ENCODE data around the gene CNOT6. TPM values are rescaled to one million over a fixed set of nuclear protein-coding genes. Genes with fewer than 3 reads are reported as not detected.

CNOT6 gene
- polyA plus RNA-seq, 1 of the 3 experiments (the other 2 are of a cell fraction): 17.1 TPM

DNA sequence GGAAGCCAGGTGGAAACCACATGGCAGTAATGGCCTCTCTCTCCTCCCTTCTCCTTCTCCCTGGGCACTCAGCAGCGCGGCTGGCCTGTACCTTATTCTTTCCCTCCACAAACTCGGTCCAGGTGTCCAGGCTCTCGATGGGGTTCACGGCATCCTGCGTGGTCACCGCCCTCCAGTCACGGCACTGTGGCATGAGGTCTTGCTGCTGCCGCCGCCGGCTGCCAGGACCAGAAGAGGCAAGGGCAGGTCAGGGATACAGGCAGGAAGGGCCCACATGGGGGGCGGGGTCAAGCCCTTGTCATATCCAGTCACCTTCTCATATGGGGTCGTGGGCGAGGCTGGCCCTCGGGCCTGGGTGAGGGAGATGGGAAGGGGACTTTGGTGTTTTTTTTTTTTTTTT lies 129.7 kb downstream of the CNOT6 start:
- Histone ChIP-seq H3K4me2 (no peak overlapping the region), H2AFZ (ENCODE audit: low read depth) (no peak overlapping the region), H3K36me3 (replicated peaks in 1 of 2; ENCODE audit: control insufficient read depth in 1 of 2, insufficient read depth in 2 of 2, low read length in 1 of 2) (no peaks in the 10 kb centered on the region), H3F3A (replicated peaks; ENCODE audit: insufficient read depth) (no peaks in the 10 kb centered on the region), H3K27me3 (ENCODE audit: insufficient read depth) (peaks cover 18% of the 10 kb centered on the region), H4K20me1 (ENCODE audit: insufficient read depth) (no peaks in the 10 kb centered on the region), H3K9ac (no peak overlapping the region), H3K9me2 (no peaks in the 10 kb centered on the region), H3K27ac (ENCODE audit: low read depth in 2 of 2, low read length in 1 of 2) (no peak overlapping the region), H3K4me1 (ENCODE audit: control insufficient read depth in 1 of 2, insufficient read depth in 2 of 2, low read depth in 1 of 2, low read length in 1 of 2) (no peaks in the 10 kb centered on the region), H3K4me3 (ENCODE audit: low read depth in 2 of 2, low read length in 1 of 2) (no peak overlapping the region), H3K9me3 (no peaks in the 10 kb centered on the region), H3K79me2 (ENCODE audit: insufficient read depth) (no peaks in the 10 kb centered on the region)
- WGBS (ENCODE audit: low lambda C conversion rate): 88% methylated on average over 13 of the region's 15 CpGs
- CTCF ChIA-PET: no interaction called here
- POLR2A ChIA-PET: no interaction called here
- TF ChIP-seq, protein P1, sequence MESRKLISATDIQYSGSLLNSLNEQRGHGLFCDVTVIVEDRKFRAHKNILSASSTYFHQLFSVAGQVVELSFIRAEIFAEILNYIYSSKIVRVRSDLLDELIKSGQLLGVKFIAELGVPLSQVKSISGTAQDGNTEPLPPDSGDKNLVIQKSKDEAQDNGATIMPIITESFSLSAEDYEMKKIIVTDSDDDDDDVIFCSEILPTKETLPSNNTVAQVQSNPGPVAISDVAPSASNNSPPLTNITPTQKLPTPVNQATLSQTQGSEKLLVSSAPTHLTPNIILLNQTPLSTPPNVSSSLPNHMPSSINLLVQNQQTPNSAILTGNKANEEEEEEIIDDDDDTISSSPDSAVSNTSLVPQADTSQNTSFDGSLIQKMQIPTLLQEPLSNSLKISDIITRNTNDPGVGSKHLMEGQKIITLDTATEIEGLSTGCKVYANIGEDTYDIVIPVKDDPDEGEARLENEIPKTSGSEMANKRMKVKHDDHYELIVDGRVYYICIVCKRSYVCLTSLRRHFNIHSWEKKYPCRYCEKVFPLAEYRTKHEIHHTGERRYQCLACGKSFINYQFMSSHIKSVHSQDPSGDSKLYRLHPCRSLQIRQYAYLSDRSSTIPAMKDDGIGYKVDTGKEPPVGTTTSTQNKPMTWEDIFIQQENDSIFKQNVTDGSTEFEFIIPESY (IDR thresholded peaks at IDR 0.05; ENCODE audit: borderline replicate concordance, low read depth): no peak
- TF ChIP-seq, protein P2, sequence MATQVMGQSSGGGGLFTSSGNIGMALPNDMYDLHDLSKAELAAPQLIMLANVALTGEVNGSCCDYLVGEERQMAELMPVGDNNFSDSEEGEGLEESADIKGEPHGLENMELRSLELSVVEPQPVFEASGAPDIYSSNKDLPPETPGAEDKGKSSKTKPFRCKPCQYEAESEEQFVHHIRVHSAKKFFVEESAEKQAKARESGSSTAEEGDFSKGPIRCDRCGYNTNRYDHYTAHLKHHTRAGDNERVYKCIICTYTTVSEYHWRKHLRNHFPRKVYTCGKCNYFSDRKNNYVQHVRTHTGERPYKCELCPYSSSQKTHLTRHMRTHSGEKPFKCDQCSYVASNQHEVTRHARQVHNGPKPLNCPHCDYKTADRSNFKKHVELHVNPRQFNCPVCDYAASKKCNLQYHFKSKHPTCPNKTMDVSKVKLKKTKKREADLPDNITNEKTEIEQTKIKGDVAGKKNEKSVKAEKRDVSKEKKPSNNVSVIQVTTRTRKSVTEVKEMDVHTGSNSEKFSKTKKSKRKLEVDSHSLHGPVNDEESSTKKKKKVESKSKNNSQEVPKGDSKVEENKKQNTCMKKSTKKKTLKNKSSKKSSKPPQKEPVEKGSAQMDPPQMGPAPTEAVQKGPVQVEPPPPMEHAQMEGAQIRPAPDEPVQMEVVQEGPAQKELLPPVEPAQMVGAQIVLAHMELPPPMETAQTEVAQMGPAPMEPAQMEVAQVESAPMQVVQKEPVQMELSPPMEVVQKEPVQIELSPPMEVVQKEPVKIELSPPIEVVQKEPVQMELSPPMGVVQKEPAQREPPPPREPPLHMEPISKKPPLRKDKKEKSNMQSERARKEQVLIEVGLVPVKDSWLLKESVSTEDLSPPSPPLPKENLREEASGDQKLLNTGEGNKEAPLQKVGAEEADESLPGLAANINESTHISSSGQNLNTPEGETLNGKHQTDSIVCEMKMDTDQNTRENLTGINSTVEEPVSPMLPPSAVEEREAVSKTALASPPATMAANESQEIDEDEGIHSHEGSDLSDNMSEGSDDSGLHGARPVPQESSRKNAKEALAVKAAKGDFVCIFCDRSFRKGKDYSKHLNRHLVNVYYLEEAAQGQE (IDR thresholded peaks at IDR 0.05; ENCODE audit: low read depth, low read length): no peak
- TF ChIP-seq CHD2 (IDR thresholded peaks at IDR 0.05; ENCODE audit: low read length, partially characterized antibody) (no peak), MXI1 (IDR thresholded peaks at IDR 0.05; ENCODE audit: low read depth, low read length) (no peak), FOSL2 (IDR thresholded peaks at IDR 0.05; ENCODE audit: borderline replicate concordance, low read depth) (no peak)
- TF ChIP-seq, protein P3, sequence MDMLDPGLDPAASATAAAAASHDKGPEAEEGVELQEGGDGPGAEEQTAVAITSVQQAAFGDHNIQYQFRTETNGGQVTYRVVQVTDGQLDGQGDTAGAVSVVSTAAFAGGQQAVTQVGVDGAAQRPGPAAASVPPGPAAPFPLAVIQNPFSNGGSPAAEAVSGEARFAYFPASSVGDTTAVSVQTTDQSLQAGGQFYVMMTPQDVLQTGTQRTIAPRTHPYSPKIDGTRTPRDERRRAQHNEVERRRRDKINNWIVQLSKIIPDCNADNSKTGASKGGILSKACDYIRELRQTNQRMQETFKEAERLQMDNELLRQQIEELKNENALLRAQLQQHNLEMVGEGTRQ (IDR thresholded peaks at IDR 0.05; ENCODE audit: borderline replicate concordance, low read depth, low read length): no peak
- no peak for DNase-seq

DNA sequence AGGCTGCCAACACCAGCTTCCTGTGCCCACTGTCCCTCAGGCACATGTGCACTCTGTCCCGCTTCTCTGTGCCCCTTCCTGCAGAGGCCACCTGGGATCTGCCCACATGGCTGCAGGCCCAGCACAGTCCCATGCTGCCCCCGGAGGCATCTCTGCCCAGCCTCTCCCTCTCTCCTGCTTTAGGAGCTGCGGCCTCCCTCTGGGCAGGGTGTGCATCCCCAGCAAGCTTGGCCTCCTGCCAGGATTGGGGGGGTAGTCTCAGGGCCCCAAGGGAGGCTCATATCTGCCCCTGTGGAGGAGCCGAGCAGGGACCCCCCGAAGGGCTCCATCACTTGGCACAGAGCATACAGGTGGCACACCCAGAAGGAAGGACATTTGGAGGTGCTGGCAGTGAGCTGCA lies 130.4 kb downstream of the CNOT6 start:
- no peak overlapping the region for H3K4me3 ChIP-seq (ENCODE audit: low read depth in 2 of 2, low read length in 1 of 2)
- H3K27me3 ChIP-seq (ENCODE audit: insufficient read depth): peaks cover 16% of the 10 kb centered on the region
- no peaks in the 10 kb centered on the region for H4K20me1 ChIP-seq (ENCODE audit: insufficient read depth)
- no peaks in the 10 kb centered on the region for H3K79me2 ChIP-seq (ENCODE audit: insufficient read depth)
- no peaks in the 10 kb centered on the region for H3K9me3 ChIP-seq
- H3K36me3 ChIP-seq (replicated peaks in 1 of 2; ENCODE audit: control insufficient read depth in 1 of 2, insufficient read depth in 2 of 2, low read length in 1 of 2): no peaks in the 10 kb centered on the region
- H3K4me1 ChIP-seq (ENCODE audit: control insufficient read depth in 1 of 2, insufficient read depth in 2 of 2, low read depth in 1 of 2, low read length in 1 of 2): no peaks in the 10 kb centered on the region
- no peak overlapping the region for H3K4me2 ChIP-seq
- TF ChIP-seq RAD21 (IDR thresholded peaks at IDR 0.05; ENCODE audit: low read length) (no peak), ELF1 (IDR thresholded peaks at IDR 0.05) (no peak), CHD2 (IDR thresholded peaks at IDR 0.05; ENCODE audit: low read length, partially characterized antibody) (no peak), MEF2A (IDR thresholded peaks at IDR 0.05; ENCODE audit: borderline replicate concordance, low read depth) (no peak), SMC3 (IDR thresholded peaks at IDR 0.05; ENCODE audit: low read depth, low read length) (no peak), FOSL2 (IDR thresholded peaks at IDR 0.05; ENCODE audit: borderline replicate concordance, low read depth) (no peak), NRF1 (IDR thresholded peaks at IDR 0.05; ENCODE audit: low read depth, low read length) (no peak), SIN3A (IDR thresholded peaks at IDR 0.05; ENCODE audit: borderline replicate concordance, low read depth, low read length) (no peak), FOXJ3 (CRISPR knock-in tag; IDR thresholded peaks at IDR 0.05) (no peak), POLR2AphosphoS5 (IDR thresholded peaks at IDR 0.05; ENCODE audit: low read depth, low read length) (no peak)
- TF ChIP-seq, protein P1 (IDR thresholded peaks at IDR 0.05; ENCODE audit: borderline replicate concordance, low read depth): no peak
- TF ChIP-seq, protein P4, sequence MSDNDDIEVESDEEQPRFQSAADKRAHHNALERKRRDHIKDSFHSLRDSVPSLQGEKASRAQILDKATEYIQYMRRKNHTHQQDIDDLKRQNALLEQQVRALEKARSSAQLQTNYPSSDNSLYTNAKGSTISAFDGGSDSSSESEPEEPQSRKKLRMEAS (IDR thresholded peaks at IDR 0.05; ENCODE audit: low read depth): no peak
- TF ChIP-seq, protein P5, sequence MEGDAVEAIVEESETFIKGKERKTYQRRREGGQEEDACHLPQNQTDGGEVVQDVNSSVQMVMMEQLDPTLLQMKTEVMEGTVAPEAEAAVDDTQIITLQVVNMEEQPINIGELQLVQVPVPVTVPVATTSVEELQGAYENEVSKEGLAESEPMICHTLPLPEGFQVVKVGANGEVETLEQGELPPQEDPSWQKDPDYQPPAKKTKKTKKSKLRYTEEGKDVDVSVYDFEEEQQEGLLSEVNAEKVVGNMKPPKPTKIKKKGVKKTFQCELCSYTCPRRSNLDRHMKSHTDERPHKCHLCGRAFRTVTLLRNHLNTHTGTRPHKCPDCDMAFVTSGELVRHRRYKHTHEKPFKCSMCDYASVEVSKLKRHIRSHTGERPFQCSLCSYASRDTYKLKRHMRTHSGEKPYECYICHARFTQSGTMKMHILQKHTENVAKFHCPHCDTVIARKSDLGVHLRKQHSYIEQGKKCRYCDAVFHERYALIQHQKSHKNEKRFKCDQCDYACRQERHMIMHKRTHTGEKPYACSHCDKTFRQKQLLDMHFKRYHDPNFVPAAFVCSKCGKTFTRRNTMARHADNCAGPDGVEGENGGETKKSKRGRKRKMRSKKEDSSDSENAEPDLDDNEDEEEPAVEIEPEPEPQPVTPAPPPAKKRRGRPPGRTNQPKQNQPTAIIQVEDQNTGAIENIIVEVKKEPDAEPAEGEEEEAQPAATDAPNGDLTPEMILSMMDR (IDR thresholded peaks at IDR 0.05): no peak
- no peak overlapping the region for H3K27ac ChIP-seq (ENCODE audit: low read depth in 2 of 2, low read length in 1 of 2)
- no peak overlapping the region for H2AFZ ChIP-seq (ENCODE audit: low read depth)
- 23% methylated on average over 5 of the region's 5 CpGs for whole genome bisulfite sequencing (ENCODE audit: low lambda C conversion rate)
- CTCF ChIA-PET: interaction anchor here (0.6 to 1.6 kb wide), 4 partner anchors 13 to 244 kb away, joined by 3 to 6 read pairs (median 4); no protein-coding TSS in a partner anchor
- H3K9me2 ChIP-seq: no peaks in the 10 kb centered on the region
- no peak for DNase-seq
- no peaks in the 10 kb centered on the region for H3F3A ChIP-seq (replicated peaks; ENCODE audit: insufficient read depth)
- no peak overlapping the region for H3K9ac ChIP-seq
- POLR2A ChIA-PET: no interaction called here
